ENCODE results near the gene TMEM244.
"Not testable (repeated sequence)": the region's sequence is repeated elsewhere in the genome, so short reads cannot be mapped to it uniquely, and the experiment has no call there.

TMEM244 gene

DNA sequence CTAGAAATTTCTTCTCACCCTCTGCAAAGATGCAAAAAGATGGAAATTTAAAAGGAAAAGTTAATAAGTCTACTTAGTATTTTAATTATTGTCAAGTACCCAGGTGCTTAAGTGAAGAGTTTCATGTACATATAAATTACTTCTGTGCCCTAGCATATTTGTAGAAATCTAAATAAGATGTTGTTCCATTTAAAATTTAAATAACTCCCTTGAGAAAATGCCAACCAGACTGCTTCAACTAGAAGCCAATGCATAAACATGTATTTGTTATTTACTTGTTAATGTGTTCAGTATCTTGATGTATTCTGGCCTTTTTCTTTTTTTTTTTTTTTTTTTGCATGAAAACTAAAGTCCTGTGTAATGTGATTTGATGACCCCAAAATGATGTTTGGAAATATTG, 6.3 kb upstream of the TMEM244 start:
- DNase-seq (ENCODE audit: low read depth, low spot score), result no peak

DNA sequence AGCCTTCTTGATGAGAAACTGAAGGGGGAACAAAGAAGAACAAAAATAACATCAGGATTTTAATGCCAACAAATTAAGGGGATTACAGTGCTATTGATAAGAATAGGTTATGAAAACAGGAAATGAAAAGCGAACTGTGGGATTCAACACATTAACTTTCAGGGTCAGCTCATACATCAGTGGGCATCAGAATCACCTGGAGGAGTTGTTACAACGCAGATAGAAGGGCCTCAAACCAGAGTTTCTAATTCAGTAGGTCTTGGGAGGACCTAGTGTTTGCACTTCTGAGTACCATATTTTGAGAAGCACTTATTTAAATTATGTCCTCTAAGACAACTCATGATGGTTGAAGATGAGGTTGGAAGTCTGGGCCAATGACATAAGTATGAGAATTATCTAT, 5.6 kb upstream of the TMEM244 start:
- DNase-seq (ENCODE audit: low read depth, low spot score), result no peak

DNA sequence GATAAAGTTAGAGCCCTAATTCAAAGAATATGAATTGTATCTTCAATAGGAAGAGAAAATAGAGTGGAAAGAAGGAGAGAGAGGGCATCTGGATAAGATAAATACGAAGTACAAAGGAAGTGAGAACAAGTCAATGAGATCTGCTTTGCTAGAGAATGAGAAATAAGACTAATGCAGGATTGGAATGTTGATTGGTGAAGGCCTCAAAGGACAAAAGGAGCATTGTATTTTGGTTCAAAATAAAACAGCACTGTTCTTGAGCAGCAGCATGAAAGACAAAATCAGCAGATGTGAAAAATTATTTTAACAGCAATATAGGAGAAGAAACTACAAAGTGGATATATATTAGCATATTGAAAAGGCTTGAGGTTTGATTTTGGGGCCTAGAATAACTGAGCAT, 5.1 kb upstream of the TMEM244 start:
- no peak for DNase-seq (ENCODE audit: low read depth, low spot score)

DNA sequence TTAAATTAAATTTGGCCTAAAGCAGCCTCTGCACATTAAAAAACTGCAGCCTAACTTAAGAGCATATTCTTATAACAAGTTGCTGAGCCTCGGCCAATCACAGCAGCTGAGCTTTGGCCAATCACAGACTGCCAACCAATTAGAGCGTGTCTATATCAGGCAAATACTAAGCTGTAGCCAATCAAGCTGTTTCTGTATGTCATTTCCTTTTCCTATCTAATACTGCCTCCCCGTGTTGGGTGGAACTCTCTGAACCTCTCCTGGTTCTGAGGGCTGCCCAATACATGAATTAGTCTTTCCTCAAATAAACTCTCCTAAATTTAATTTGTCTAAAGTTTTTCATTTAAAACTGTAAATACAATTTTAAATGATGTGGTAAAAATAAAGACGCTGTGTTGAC, 3.9 kb upstream of the TMEM244 start:
- DNase-seq (ENCODE audit: low read depth, low spot score), result no peak

DNA sequence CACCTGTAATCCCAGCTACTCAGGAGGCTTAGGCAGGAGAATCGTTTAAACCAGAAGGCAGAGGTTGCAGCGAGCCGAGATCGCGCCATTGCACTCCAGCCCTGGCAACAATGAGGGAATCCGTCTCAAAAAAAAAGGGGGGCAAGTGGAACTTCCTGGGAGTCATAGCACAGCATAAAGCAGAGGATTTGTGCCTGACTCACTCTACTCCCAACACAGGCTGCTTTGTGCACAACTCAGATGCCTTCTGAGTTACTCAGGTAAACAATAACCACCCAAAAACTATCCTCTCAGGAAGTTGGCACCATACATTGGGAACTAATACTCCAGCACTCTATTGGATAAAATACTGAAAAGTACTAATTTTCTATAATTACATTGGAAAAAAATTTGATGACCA, 2.5 kb upstream of the TMEM244 start:
- DNase-seq (ENCODE audit: low read depth, low spot score), result no peak

DNA sequence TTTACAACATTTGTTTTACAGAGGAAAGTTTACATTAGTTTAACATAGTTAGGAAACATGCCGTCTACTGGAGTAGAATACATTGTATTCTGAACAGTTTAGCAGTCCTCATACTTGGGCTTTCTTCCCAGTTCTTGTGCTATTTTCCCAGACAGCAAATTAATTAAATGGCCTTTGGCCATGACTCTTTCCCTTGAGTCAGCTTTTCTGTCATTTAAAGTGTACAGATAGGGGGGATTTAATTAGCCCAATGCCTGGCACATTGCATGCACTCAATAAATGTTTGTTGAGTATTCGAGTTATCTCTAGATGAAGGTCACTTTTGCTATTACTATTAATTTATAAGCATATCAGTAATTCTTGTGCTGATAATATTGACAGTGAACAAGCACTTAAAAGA, 1.6 kb downstream of the TMEM244 start:
- no peak for DNase-seq (ENCODE audit: low read depth, low spot score)

DNA sequence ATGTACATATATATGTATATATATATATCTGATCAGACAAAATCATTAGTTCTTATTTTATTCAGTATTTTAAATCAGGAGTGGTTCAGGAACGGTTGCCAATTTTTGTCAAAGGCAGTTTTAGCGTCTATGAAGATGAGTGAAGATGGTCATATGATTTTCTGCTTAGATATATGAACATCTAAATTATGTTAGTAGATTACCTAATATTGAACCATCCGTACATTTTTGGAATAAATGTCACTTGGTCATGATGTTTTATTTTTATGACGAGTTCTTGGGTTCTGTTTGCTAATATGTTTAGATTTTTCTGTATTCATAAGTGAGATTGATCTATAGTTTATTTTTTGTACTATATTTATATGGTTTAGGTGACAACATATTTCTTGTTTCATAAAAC, 3.3 kb downstream of the TMEM244 start:
- no peak for DNase-seq (ENCODE audit: low read depth, low spot score)

DNA sequence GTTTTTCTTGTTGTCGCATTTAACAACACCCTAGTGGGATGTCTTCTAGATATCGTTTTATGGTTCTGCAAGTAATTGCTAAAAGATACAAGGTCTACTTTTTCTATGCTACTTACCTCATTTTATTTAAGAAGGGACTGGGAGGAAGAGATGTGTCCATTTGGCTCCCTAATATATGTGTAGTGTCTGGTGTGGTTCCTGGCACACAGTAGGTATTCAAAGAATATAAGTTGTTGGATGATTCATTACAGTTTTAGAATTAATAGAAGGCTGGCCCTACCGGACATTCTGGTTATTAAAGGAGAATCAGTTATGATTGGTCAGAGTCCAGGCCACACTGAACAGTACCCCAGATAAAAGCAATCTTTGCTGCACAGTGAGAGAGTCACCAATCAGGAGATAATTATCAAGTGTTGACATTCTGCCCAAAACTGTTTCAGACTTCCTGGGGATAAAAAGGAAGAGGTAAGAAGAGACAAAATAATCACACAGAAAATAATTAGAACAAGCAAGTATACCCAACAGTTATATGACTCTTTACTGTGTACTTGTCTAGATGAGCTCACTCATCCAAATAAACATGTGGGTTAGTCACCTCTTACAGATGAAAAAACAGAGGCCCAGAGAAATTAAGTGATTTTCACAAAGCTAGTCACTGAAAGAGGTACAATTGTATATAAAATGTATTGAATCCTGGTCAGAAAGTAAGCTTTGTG, 7.0 kb downstream of the TMEM244 start:
- DNase-seq (ENCODE audit: low read depth, low spot score), result no peak

DNA sequence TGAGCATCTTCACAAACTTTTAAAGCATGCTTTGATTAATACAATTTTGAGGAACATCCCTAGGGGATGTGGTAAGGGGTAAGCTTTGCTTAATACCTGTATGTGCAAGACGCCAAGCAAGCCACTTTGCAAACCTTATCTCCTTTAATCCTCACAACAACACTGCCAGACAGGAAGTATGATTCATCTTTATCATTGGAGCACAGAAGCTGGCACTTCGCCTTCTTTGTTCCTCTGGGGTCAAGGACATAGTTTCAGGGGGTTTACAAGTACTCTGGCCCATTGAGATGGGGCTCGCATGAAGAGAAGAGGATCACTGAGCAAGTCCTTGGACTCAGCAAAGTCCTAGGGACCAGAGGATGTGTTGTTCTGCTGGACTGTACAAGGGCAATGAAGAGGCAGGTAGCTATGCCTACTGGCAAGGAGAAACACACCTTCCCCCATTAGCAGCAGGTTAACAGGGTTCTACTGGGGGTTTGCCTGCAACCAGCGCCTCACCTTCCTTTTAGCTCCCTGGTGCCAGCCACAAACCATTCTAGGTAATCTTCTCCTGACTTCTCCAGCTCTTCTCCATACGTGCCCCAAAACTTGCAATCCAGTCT, 8.8 kb downstream of the TMEM244 start:
- DNase-seq (ENCODE audit: low read depth, low spot score), result no peak

DNA sequence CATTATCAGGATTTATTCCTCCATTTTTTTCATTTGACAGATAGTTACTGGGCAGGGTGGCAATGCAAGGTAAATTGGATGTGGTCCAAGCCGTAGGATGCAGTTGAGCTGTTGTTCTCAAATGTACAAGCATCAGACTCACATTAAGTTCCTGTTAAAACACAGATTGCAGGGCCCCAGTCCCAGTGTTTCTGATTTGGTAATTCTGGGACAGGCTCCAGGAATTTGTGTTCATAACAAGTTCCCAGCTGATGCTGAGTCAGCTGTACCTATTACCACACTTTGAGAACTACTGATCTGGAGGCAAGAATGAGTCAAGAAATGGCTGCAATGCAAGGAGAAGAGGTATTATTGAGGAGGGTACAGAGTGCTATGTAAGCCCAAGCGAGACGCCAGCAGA, 11.7 kb downstream of the TMEM244 start:
- no peak for DNase-seq (ENCODE audit: low read depth, low spot score)

DNA sequence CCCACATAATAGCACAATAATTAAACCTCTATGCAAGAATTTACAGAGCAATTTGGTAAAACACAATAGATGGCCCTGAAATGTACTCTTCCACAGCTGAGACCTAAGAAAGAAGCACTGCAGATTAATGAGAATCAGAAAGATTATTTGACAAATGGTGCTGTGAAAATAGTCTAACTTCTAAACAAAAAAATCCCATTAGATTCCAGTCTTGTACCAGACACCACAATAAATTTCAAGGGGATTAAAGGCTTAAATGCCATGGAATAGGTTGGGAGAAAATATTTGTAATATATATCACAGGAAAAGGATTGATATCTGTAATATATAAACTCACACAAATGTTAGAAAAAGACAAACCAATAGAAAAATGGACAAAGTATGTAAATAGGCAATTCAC, 14.4 kb downstream of the TMEM244 start:
- no peak for DNase-seq (ENCODE audit: low read depth, low spot score)

DNA sequence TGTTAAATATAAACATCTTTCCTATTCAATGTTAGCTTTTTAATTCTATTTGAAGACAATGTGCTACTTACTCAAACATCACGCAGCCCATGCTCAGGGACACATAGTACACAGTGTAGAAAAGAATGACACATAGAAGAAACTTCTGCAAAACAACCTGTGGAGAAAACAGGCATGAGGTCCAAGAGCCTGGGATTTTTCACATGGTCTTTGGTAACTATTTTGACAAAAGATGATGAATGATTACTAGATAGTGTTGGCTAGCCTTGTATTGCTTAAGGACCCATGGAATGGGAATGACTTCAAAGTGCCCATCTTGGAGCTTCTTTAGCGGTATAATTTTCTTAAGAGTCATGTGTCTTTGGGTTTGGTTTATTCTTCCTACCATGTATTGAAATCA, 15.4 kb downstream of the TMEM244 start:
- no peak for DNase-seq (ENCODE audit: low read depth, low spot score)

DNA sequence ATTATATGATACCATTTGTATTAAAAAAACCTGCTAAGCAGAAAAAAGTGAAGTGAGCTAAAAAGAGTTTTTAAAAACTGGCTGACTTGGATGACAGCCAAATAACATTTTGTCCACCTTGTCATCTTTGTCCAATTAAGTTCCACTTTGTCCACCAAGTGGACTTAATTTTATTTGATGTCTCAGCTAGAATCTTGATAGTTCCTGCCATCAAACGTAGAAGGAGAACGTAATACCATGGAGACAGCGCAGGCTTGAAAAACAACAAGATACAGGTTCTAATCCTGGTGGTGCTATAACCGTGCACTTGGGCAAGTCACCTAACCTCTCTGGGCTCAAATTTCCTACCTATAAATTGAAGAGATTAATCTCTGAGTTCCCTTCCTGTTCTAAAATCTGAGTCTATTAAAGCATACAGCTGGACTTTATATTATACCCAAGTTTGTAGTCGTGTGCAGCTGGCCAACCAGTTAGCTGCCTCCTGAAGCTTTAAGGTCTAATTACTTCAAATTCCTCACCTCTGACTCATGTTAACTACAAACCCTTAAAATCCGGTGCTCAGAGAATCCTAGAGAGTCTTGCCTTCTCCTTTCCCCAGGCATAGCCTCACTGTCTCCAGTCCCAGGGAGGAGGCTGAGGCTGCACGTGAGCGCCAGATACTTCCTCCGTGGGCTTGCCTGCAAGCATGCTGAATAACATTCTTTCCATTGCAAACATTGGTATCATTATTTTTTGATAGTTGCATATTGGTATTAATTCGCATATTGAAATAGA, 16.8 kb downstream of the TMEM244 start:
- DNase-seq (ENCODE audit: low read depth, low spot score), result no peak

DNA sequence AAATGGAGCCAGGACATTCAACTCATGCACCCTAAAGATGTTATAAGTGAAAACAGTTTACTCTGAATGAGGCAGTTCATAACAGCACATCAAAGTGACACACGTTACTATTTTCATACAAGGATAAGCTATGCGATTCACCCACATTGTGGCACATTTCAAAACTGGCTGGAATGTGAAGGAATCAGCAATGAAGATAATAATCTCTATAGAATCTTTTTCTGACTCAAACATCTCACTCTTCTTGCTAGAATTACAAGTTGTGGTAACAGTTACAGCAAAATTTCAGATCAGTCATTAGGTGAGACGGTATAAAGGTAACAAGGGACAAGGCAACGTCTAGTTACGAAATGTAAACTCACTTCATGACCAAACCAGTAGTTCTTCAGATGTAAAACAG, 17.5 kb downstream of the TMEM244 start:
- DNase-seq (ENCODE audit: low read depth, low spot score), result no peak

DNA sequence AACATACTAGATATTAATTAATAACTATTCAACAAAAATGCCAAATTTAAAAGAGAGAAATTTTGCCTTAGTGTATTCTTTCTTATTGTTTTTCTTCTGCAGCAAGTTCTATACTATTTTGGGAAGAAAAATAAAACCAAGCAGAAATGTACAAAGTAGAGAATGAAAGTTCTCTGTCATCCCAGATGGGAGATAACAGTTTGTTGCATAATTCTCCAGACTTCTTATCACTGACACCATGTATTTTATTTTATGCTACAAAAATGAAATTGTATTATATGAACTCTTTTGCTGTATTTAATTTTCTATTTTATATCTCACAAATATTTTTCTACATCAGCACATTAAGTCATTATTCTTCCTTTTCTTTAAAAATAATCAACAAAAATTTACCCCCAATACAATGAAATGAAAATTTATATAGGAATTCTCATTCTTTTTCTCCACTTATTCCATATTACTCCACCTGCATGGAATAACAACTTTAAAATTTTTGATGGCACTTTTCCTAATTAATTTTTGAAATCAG, 18.2 kb downstream of the TMEM244 start:
- no peak for DNase-seq (ENCODE audit: low read depth, low spot score)

DNA sequence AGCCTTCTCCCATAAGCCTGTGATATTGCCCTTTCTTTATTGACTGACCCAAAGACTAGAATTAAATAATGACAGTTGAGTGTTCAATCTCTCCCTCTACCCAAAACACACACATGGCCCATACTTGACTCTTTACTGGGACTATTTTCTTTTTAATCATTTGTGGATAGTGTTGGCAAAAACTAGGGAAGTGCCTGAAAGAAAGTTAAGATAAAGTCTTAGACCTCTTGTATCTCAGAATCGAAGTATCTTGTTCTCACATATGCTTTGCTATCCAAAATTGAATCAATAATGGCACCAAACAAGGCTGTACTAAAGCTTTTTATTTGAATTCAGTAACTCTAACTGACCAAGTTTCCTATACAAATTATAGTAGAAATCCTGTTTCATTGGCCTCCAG, 19.0 kb downstream of the TMEM244 start:
- no peak for DNase-seq (ENCODE audit: low read depth, low spot score)

DNA sequence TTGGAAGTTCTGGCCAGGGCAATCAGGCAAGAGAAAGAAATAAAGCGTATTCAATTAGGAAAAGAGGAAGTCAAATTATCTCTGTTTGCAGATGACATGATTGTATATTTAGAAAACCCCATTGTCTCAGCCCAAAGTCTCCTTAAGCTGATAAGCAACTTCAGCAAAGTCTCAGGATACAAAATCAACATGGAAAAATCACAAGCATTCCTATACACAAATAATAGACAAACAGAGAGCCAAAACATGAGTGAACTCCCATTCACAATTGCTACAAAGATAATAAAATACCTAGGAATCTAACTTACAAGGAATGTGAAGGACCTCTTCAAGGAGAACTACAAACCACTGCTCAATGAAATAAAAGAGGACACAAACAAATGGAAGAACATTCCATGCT, 21.6 kb downstream of the TMEM244 start:
- not testable (repeated sequence) for DNase-seq (ENCODE audit: low read depth, low spot score)

DNA sequence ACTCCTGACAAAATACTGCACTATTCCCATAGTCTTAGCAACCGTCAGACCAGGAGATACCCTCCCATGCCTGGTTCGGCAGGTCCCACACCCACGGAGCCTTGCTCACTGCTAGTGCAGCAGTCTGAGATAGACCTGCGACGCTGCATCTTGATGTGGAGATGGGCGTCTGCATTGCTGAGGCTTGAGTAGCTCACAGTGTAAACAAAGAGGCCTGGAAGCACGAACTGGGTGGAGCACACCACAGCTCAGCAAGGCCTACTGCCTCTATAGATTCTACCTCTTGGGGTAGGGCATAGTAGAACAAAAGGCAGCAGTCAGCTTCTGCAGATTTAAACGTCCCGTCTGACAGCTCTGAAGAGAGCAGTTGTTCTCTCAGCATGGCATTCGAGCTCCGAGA, 25.4 kb downstream of the TMEM244 start:
- DNase-seq (ENCODE audit: low read depth, low spot score), result no peak

DNA sequence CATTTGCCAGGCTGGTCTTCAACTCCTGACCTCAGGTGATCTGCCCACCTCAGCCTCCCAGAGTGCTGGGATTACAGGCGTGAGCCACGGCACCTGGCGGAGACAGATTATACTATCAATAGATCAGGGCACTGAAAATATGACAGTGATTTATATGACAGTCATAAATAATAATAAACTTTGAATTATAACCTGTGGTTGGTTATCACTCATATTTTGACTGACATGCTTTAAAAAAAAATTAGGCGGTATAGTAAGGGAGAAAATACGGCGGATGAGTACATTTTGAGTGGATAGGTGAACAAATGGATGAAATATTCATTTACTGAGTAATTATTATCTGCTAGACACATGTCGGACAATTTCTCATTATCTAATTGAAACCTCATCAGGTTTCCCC, 28.8 kb downstream of the TMEM244 start:
- DNase-seq (ENCODE audit: low read depth, low spot score), result no peak

DNA sequence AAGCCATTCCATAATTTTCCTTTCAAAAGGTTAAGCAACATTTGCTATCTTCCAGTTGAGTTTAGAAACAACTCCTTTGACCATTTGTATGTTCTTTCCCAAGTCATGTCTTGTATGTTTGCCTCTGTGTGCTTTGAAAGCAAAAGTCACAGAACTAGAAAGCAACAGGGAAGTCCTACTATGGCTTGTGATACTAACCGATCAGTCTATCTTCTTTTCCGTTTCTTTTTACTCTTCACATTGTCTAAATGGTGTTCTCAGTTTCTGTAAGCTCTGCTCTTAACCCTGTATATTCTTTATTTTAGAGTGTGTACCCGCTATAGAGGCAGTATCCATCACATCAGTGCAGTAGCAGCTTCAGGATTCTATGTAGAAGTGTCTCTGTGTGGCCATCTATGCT, 32.9 kb downstream of the TMEM244 start:
- no peak for DNase-seq (ENCODE audit: low read depth, low spot score)

DNA sequence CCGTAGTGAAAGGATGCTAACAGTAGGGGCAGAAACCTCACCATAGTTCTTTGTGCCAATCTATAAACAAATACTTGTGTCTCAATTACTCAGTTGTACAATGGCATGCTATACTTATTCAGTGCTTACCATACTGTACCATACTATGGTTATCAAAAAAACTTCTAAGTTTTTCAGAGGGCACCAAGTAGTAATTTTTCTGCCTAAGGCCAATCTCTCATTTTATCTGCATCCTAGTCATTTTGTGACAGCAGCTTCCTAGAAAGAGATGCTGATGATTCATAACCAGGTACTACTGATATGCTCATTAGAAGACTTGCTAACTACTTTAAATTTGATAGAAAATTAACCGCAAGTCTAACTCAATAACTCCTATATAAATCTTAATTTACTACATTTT, 42.9 kb downstream of the TMEM244 start:
- DNase-seq (ENCODE audit: low read depth, low spot score), result no peak

DNA sequence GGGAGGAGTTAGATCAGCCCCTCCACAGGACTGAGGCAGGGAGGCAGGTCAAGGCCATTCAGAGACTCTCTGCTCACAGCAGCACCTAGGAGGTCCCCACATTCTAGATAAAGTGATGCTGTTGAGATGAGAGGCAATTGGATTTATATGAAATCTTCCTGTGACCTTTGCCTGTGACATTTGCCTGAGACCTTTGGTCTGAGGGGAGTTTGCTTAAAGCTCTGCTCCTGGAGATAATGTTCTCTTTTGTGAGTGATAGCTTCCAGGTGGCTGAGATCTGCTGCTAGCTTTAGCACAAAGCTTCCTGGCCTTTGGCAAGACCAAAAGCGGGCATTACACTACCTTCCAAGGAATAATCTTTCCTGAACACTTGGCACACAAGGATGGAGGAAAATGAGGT, 43.3 kb downstream of the TMEM244 start:
- DNase-seq (ENCODE audit: low read depth, low spot score), result no peak

DNA sequence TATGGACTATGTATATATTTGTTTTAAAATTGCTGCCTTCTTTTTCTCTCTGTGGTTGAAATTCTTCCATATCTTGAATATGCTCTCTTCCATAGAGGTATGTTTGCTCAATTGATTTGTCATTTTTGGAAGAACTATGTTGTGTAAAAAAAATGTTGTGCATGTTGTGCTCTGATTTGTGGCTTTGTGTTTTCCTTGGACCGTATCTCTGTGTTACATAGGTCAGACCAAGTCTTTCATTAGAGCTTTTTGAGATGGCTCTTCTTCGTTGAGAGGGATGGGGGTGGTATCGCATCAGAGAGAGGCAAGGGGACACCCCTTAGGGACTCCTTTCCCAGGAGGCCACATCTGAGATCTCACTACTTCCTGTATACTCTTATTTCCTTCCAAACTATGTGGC, 43.8 kb downstream of the TMEM244 start:
- DNase-seq (ENCODE audit: low read depth, low spot score), result no peak
